ENCODE results near the gene CARHSP1.

GRCh38 chr16:8880839-8881510 lies 12.2 kb upstream of the CARHSP1 start:
- TF ChIP-seq CTCF (IDR thresholded peaks at IDR 0.05; ENCODE audit: low read length) (no peak), EZH2 (IDR thresholded peaks at IDR 0.05; ENCODE audit: borderline replicate concordance, low read length) (no peak)

Data from OCI-LY1 (cell line).